A673 (cell line): ENCODE data around the gene TASP1. TPM values are rescaled to one million over a fixed set of nuclear protein-coding genes. Genes with fewer than 3 reads are reported as not detected.
"Not testable (repeated sequence)": the region's sequence is repeated elsewhere in the genome, so short reads cannot be mapped to it uniquely, and the experiment has no call there.

Source experiments
- BruUV-seq: library from RNA; stranded (reverse); fragments of 400-500 nt; replicated peaks from 2 replicates; lab custom pipeline; 2021; lab: Mats Ljungman, UMichigan
- CTCF ChIA-PET: fragments of 300-600 bp; sonication (Branson Sonifier 250); formaldehyde crosslinking; loops from one replicate; lab custom pipeline; 2022; ENCODE audit warnings: antibody characterized with exemption; lab: Charles Lee
- POLR2A ChIA-PET: fragments of 300-600 bp; sonication (Branson Sonifier 250); formaldehyde crosslinking; loops from one replicate; lab custom pipeline; 2022; ENCODE audit warnings: antibody characterized with exemption; ENCODE audit not compliant: low non-redundant PET; lab: Charles Lee
- DNase-seq: peaks from one replicate; pipeline ENCODE4 v3.0.0-alpha.2; 2015; ENCODE audit warnings: low spot score
- H3K27ac ChIP-seq: fragments of 200-600 bp; sonication (generic); 2 replicates; pipeline ENCODE4 v1.5.1; 2016; ENCODE audit warnings: mixed run types, low read depth, mild to moderate bottlenecking, mixed read lengths, antibody characterized with exemption, low read length; ENCODE audit not compliant: poor library complexity, severe bottlenecking
- H3K27me3 ChIP-seq: fragments of 200-600 bp; sonication (generic); replicated peaks from 2 replicates; pipeline ENCODE4 v1.6.1; 2017; ENCODE audit warnings: mixed run types, low read depth, mild to moderate bottlenecking, mixed read lengths, antibody characterized with exemption, low read length; ENCODE audit not compliant: insufficient read depth, poor library complexity
- H3K36me3 ChIP-seq: fragments of 200-600 bp; sonication (generic); 2 replicates; pipeline ENCODE4 v1.6.1; 2016; ENCODE audit warnings: mixed run types, mild to moderate bottlenecking, mixed read lengths, antibody characterized with exemption, low read length; ENCODE audit not compliant: insufficient read depth, poor library complexity, severe bottlenecking
- H3K4me1 ChIP-seq: fragments of 200-600 bp; sonication (generic); 2 replicates; pipeline ENCODE4 v1.6.1; 2017; ENCODE audit warnings: mixed run types, mild to moderate bottlenecking, mixed read lengths, antibody characterized with exemption, low read length; ENCODE audit not compliant: insufficient read depth, poor library complexity, severe bottlenecking
- H3K4me3 ChIP-seq: fragments of 200-600 bp; sonication (generic); 2 replicates; pipeline ENCODE4 v1.5.1; 2016; ENCODE audit warnings: low read depth, mixed run types, mild to moderate bottlenecking, mixed read lengths, low read length; ENCODE audit not compliant: poor library complexity, severe bottlenecking
- H3K9me3 ChIP-seq: fragments of 200-600 bp; sonication (generic); 2 replicates; pipeline ENCODE4 v1.6.1; 2016; ENCODE audit warnings: mixed run types, low read depth, mild to moderate bottlenecking, mixed read lengths, antibody characterized with exemption, low read length; ENCODE audit not compliant: poor library complexity, severe bottlenecking
- EZH2 ChIP-seq: fragments of 200-600 bp; sonication (generic); IDR thresholded peaks from 2 replicates; pipeline ENCODE4 v1.6.1; 2017; ENCODE audit warnings: borderline replicate concordance, low read depth, mild to moderate bottlenecking, mixed read lengths, antibody characterized with exemption, low read length; ENCODE audit not compliant: poor library complexity, severe bottlenecking
- intact Hi-C: fragments of 100-400 bp; cut with micrococcal nuclease; formaldehyde crosslinking; loops from one replicate; pipeline ENCODE4 v1.10.0; 2022; ENCODE audit not compliant: unreplicated experiment
- total RNA-seq: library from RNA; stranded (reverse); gene quantifications from 2 replicates; pipeline ENCODE4 v1.2.3, GENCODE V29; 2021
- TF ChIP-seq, protein P1 (sequence below): fragments of 300-800, 200-600 bp; sonication (generic); conservative IDR thresholded peaks from 2 replicates; pipeline ENCODE4 v1.5.1; 2017; ENCODE audit warnings: low read depth, mild to moderate bottlenecking, antibody characterized with exemption, low read length, moderate library complexity, mixed read lengths

TASP1 gene
- total RNA-seq, 1 experiment from 2014 or later, result 15.6 TPM

GRCh38 chr20:13626724-13627123, 12.0 kb downstream of the TASP1 start:
- Histone ChIP-seq H3K4me3 (no peak overlapping the region), H3K36me3 (peaks cover 5% of the 10 kb centered on the region), H3K9me3 (no peaks in the 10 kb centered on the region), H3K4me1 (peaks cover 12% of the 10 kb centered on the region), H3K27me3 (no peaks in the 10 kb centered on the region), H3K27ac (no peak overlapping the region)
- TF ChIP-seq EZH2, result no peak
- TF ChIP-seq, protein P1, sequence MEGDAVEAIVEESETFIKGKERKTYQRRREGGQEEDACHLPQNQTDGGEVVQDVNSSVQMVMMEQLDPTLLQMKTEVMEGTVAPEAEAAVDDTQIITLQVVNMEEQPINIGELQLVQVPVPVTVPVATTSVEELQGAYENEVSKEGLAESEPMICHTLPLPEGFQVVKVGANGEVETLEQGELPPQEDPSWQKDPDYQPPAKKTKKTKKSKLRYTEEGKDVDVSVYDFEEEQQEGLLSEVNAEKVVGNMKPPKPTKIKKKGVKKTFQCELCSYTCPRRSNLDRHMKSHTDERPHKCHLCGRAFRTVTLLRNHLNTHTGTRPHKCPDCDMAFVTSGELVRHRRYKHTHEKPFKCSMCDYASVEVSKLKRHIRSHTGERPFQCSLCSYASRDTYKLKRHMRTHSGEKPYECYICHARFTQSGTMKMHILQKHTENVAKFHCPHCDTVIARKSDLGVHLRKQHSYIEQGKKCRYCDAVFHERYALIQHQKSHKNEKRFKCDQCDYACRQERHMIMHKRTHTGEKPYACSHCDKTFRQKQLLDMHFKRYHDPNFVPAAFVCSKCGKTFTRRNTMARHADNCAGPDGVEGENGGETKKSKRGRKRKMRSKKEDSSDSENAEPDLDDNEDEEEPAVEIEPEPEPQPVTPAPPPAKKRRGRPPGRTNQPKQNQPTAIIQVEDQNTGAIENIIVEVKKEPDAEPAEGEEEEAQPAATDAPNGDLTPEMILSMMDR, result no peak
- intact Hi-C loops, result no loop called here
- DNase-seq, result no peak
- ChIA-PET POLR2A (no interaction called here), CTCF (no interaction called here)
- BruUV-seq, result no TSS peak

GRCh38 chr20:13625304-13625979, 13.3 kb downstream of the TASP1 start:
- Histone ChIP-seq H3K4me3 (no peak overlapping the region), H3K27me3 (no peaks in the 10 kb centered on the region), H3K36me3 (peaks cover 5% of the 10 kb centered on the region), H3K9me3 (no peaks in the 10 kb centered on the region), H3K27ac (peak overlapping the region; percentile 33), H3K4me1 (peaks cover 12% of the 10 kb centered on the region)
- intact Hi-C loops, result no loop called here
- ChIA-PET CTCF (no interaction called here), POLR2A (interaction anchor here (0.5 to 0.6 kb wide), 2 partner anchors 37 to 61 kb away, joined by 3 to 12 read pairs; no protein-coding TSS in a partner anchor)
- DNase-seq, result no peak
- TF ChIP-seq EZH2, result no peak
- TF ChIP-seq, protein P1, result no peak
- BruUV-seq, result no TSS peak

DNA sequence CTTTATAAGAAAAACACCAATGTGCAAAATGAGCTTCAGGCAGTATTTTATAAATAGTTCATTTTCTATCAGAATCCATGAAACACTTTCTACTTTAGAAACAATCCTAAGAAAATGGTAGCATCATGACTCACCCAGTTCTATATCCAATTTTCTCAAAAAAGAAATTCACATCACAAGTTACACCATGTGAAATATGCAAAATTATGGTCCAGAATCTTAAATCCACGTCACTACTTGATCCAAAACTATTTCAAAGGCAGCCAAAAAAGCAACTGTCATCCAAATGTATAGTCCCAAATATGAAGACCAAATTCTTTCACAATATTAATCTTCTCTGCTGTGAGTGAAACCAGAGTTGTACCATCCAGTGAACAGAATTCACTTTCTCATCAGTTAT, 19.3 kb downstream of the TASP1 start:
- CTCF ChIA-PET, POLR2A ChIA-PET, BruUV-seq, H3K4me1 ChIP-seq, H3K9me3 ChIP-seq, intact Hi-C loops, DNase-seq, H3K27me3 ChIP-seq, H3K36me3 ChIP-seq, H3K27ac ChIP-seq, H3K4me3 ChIP-seq: not testable (repeated sequence)

DNA sequence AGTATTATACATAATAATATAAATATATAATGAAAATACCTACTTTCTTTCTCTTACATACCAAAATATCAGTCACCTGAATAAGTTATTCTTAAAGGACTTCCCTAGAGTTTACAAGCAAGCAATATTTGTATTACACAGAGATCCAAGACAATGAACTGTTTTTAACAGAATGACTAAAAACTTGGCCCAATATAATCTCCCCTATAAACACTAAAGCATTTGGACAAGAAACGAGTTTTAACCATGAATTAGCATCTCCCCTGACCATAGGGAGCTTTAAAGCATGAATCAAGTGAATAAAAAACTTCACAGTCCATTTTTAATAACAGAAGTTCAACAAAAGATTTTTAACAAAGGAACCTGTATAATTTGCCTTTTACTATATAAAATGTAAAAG, 20.3 kb downstream of the TASP1 start:
- intact Hi-C loops, DNase-seq, BruUV-seq, CTCF ChIA-PET, H3K4me3 ChIP-seq, H3K36me3 ChIP-seq, POLR2A ChIA-PET, H3K9me3 ChIP-seq, H3K27me3 ChIP-seq, H3K27ac ChIP-seq, H3K4me1 ChIP-seq: not testable (repeated sequence)

GRCh38 chr20:13617585-13617984, 21.1 kb downstream of the TASP1 start:
- intact Hi-C loops, H3K4me3 ChIP-seq, H3K27me3 ChIP-seq: not testable (repeated sequence)

DNA sequence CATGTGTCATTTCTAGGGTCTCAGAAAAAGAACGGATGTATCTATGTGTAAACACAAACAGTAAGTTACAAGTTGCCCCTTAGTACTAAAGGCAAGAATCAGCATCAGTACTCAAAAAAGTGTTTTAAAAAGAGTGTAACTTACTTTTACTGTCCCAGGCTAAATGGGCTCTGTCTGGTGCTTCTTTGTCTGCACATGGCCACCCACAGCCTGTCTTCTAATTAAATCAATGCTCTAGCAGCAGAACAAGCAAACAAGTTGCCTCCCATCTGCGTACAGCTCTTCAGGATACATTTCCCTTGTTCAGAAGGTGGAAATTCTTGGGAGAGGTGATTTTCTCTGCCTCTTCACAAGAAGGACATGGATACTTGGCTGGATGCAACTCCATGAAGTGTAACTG, 22.0 kb downstream of the TASP1 start:
- DNase-seq, H3K4me3 ChIP-seq, H3K4me1 ChIP-seq, H3K27me3 ChIP-seq, intact Hi-C loops, CTCF ChIA-PET, H3K36me3 ChIP-seq, BruUV-seq, POLR2A ChIA-PET, H3K9me3 ChIP-seq: not testable (repeated sequence)
- peak overlapping the region; percentile 21 for H3K27ac ChIP-seq

More at GRCh38 chr20:13617585-13617984, 21.1 kb downstream of the TASP1 start:
- H3K9me3 ChIP-seq, H3K36me3 ChIP-seq, H3K4me1 ChIP-seq, CTCF ChIA-PET, H3K27ac ChIP-seq, DNase-seq, POLR2A ChIA-PET, BruUV-seq: not testable (repeated sequence)
